ENCODE data around the gene KLK2. TPM values are rescaled to one million over a fixed set of nuclear protein-coding genes. Genes with fewer than 3 reads are reported as not detected.

The KLK2 gene
- total RNA-seq, 1 experiment from 2014 or later, result not detected

- Histone ChIP-seq H3K36me3 (ENCODE audit: control insufficient read depth, insufficient read depth, low read length) (no peaks in the 10 kb centered on the region), H3K27ac (ENCODE audit: low read length) (no peak overlapping the region), H3K9me3 (ENCODE audit: control insufficient read depth, insufficient read depth, low read depth, low read length) (no peaks in the 10 kb centered on the region), H3K27me3 (ENCODE audit: control insufficient read depth, insufficient read depth, low read length) (peaks cover 2% of the 10 kb centered on the region; the same call in 1 of the 2 replicates), H3K4me3 (ENCODE audit: low read depth in 2 of 2, low read length in 2 of 2) (no peak overlapping the region), H3K4me1 (ENCODE audit: control insufficient read depth, insufficient read depth, low read length) (no peaks in the 10 kb centered on the region)
- no TSS peak for BruUV-seq (replicated peaks)
- DNase-seq (ENCODE audit: low read depth, low spot score), result no peak
- in situ Hi-C loops (cut with HindIII; ENCODE audit: low pct_unique_long_range_greater_than_20kb, low sequenced_read_pairs), result no loop called here
- no peak for ATAC-seq
- intact Hi-C loops (cut with micrococcal nuclease; ENCODE audit: unreplicated experiment), result no loop called here
- TF ChIP-seq SIN3A (IDR thresholded peaks at IDR 0.05; ENCODE audit: borderline replicate concordance, insufficient read depth, low read depth, low read length) (no peak), TCF7L2 (IDR thresholded peaks at IDR 0.05; ENCODE audit: low read depth, low read length) (no peak), POLR2AphosphoS5 (IDR thresholded peaks at IDR 0.05; ENCODE audit: low read depth, low read length) (no peak), REST (IDR thresholded peaks at IDR 0.05; ENCODE audit: insufficient read depth in 1 of 2, low read depth in 2 of 2, low read length in 1 of 2) (no peak)
- TF ChIP-seq, protein P1, sequence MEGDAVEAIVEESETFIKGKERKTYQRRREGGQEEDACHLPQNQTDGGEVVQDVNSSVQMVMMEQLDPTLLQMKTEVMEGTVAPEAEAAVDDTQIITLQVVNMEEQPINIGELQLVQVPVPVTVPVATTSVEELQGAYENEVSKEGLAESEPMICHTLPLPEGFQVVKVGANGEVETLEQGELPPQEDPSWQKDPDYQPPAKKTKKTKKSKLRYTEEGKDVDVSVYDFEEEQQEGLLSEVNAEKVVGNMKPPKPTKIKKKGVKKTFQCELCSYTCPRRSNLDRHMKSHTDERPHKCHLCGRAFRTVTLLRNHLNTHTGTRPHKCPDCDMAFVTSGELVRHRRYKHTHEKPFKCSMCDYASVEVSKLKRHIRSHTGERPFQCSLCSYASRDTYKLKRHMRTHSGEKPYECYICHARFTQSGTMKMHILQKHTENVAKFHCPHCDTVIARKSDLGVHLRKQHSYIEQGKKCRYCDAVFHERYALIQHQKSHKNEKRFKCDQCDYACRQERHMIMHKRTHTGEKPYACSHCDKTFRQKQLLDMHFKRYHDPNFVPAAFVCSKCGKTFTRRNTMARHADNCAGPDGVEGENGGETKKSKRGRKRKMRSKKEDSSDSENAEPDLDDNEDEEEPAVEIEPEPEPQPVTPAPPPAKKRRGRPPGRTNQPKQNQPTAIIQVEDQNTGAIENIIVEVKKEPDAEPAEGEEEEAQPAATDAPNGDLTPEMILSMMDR (IDR thresholded peaks at IDR 0.05), result no peak
- ChIA-PET CTCF (no interaction called here), POLR2A (no interaction called here)
Measured at GRCh38 chr19:50844296-50844935, 28.8 kb upstream of the KLK2 start.

DNA sequence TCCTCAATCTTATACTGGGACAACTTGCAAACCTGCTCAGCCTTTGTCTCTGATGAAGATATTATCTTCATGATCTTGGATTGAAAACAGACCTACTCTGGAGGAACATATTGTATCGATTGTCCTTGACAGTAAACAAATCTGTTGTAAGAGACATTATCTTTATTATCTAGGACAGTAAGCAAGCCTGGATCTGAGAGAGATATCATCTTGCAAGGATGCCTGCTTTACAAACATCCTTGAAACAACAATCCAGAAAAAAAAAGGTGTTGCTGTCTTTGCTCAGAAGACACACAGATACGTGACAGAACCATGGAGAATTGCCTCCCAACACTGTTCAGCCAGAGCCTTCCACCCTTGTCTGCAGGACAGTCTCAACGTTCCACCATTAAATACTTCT lies 22.5 kb upstream of the KLK2 start:
- H3K9me3 ChIP-seq (ENCODE audit: control insufficient read depth, insufficient read depth, low read depth, low read length), result no peaks in the 10 kb centered on the region
- ChIA-PET CTCF (no interaction called here), POLR2A (interaction anchor here (0.6 kb wide), 1 partner anchor 19 kb away, joined by 4 read pairs; no protein-coding TSS in a partner anchor)
- BruUV-seq (replicated peaks), result no TSS peak
- TF ChIP-seq POLR2AphosphoS5 (IDR thresholded peaks at IDR 0.05; ENCODE audit: low read depth, low read length), result no peak
- TF ChIP-seq, protein P1 (IDR thresholded peaks at IDR 0.05), result no peak
- TF ChIP-seq SIN3A (IDR thresholded peaks at IDR 0.05; ENCODE audit: borderline replicate concordance, insufficient read depth, low read depth, low read length), result no peak
- no peak for TF ChIP-seq REST (IDR thresholded peaks at IDR 0.05; ENCODE audit: insufficient read depth in 1 of 2, low read depth in 2 of 2, low read length in 1 of 2)
- no peak for TF ChIP-seq TCF7L2 (IDR thresholded peaks at IDR 0.05; ENCODE audit: low read depth, low read length)
- no peak overlapping the region for H3K27ac ChIP-seq (ENCODE audit: low read length)
- intact Hi-C loops (cut with micrococcal nuclease; ENCODE audit: unreplicated experiment), result no loop called here
- DNase-seq (ENCODE audit: low read depth, low spot score), result no peak
- no peak for ATAC-seq
- no peaks in the 10 kb centered on the region for H3K4me1 ChIP-seq (ENCODE audit: control insufficient read depth, insufficient read depth, low read length)
- no peak overlapping the region for H3K4me3 ChIP-seq (ENCODE audit: low read depth in 2 of 2, low read length in 2 of 2)
- in situ Hi-C loops (cut with HindIII; ENCODE audit: low pct_unique_long_range_greater_than_20kb, low sequenced_read_pairs), result no loop called here
- no peaks in the 10 kb centered on the region for H3K36me3 ChIP-seq (ENCODE audit: control insufficient read depth, insufficient read depth, low read length)
- H3K27me3 ChIP-seq (ENCODE audit: control insufficient read depth, insufficient read depth, low read length), result no peaks in the 10 kb centered on the region; the same call in none of the 2 replicates

Measured in Panc1 (cell line).